Peyer's patch (tissue), 4 donors: Measurements from ENCODE around the gene TLL2. TPM values are rescaled to one million over a fixed set of nuclear protein-coding genes. Genes with fewer than 3 reads are reported as not detected.

Experiments used
- DNase-seq, 3 donors: peaks; one replicate each; pipeline ENCODE4 v3.0.0-alpha.2; 2017 to 2019
- H3K27ac ChIP-seq, 4 donors: fragments of 200-600 bp; sonication (generic); one replicate each; pipeline ENCODE4 v1.5.1; 2016 to 2019
- H3K27me3 ChIP-seq, 2 donors: fragments of 200-600 bp; sonication (generic); one replicate each; pipeline ENCODE4 v1.5.1; 2019
- H3K36me3 ChIP-seq, 3 donors: fragments of 200-600 bp; sonication (generic); one replicate each; pipeline ENCODE4 v1.5.1; 2016 to 2019
- H3K4me1 ChIP-seq, 4 donors: fragments of 200-600 bp; sonication (generic); one replicate each; pipeline ENCODE4 v1.5.1; 2016 to 2019
- H3K4me3 ChIP-seq, 4 donors: fragments of 200-600 bp; sonication (generic); 1 replicate in 3 of 4; 2 replicates in 1 of 4; pipeline ENCODE4 v1.5.1; 2016 to 2019; ENCODE audit warnings: mild to moderate bottlenecking in 1 of 4
- H3K9me3 ChIP-seq, 4 donors: fragments of 200-600 bp; sonication (generic); one replicate each; pipeline ENCODE4 v1.5.1; 2016 to 2019; ENCODE audit warnings: mild to moderate bottlenecking in 1 of 4
- CTCF ChIP-seq, 6 experiments: fragments of 450-650 bp in 4 of 6; fragments of 200-600 bp in 2 of 6; sonication (generic) in 1 of 6; IDR thresholded peaks; one replicate each; pipeline ENCODE4 v1.5.1; 2017 to 2019; ENCODE audit warnings: antibody characterized with exemption in 6 of 6, mild to moderate bottlenecking in 3 of 6, moderate library complexity in 1 of 6
- POLR2A ChIP-seq, 2 donors: fragments of 450-650 bp; IDR thresholded peaks; one replicate each; pipeline ENCODE4 v1.5.1; 2017; ENCODE audit warnings: antibody characterized with exemption in 2 of 2, mild to moderate bottlenecking in 2 of 2, moderate library complexity in 2 of 2
- total RNA-seq, 4 donors: library from RNA; depleted of rRNA; stranded (reverse); fragments of >200 nt; gene quantifications; one replicate each; pipeline ENCODE4 v1.1.0, GENCODE V29; 2016

The TLL2 gene
- total RNA-seq, 4 donors from 2014 or later, result 0.27 to 0.83 (median 0.38) TPM; not detected in 1

- no peak for DNase-seq
- H3K27me3 ChIP-seq, result no peaks in the 10 kb centered on the region
- no peaks in the 10 kb centered on the region for H3K9me3 ChIP-seq
- H3K27ac ChIP-seq, result no peak overlapping the region
- H3K4me1 ChIP-seq, result peaks cover 0 to 16% (median 0%) of the 10 kb centered on the region in 4 donors
- H3K36me3 ChIP-seq, result no peaks in the 10 kb centered on the region
- H3K4me3 ChIP-seq, result no peak overlapping the region
- TF ChIP-seq POLR2A (IDR thresholded peaks at IDR 0.05) (no peak), CTCF (IDR thresholded peaks at IDR 0.05) (no peak)
These were observed 135.0 kb downstream of the TLL2 start for GRCh38 chr10:96378741-96379140.

GRCh38 chr10:96377816-96378294, 135.9 kb downstream of the TLL2 start:
- Histone ChIP-seq H3K4me1 (peaks cover 0 to 16% (median 0%) of the 10 kb centered on the region in 4 donors), H3K27me3 (no peaks in the 10 kb centered on the region), H3K36me3 (no peaks in the 10 kb centered on the region), H3K9me3 (no peaks in the 10 kb centered on the region), H3K4me3 (no peak overlapping the region), H3K27ac (no peak overlapping the region)
- TF ChIP-seq POLR2A (IDR thresholded peaks at IDR 0.05) (no peak), CTCF (IDR thresholded peaks at IDR 0.05) (no peak)
- no peak for DNase-seq

- Histone ChIP-seq H3K9me3 (no peaks in the 10 kb centered on the region), H3K36me3 (no peaks in the 10 kb centered on the region), H3K4me3 (no peak overlapping the region), H3K4me1 (peaks cover 0 to 16% (median 0%) of the 10 kb centered on the region in 4 donors), H3K27ac (no peak overlapping the region), H3K27me3 (no peaks in the 10 kb centered on the region)
- TF ChIP-seq POLR2A (IDR thresholded peaks at IDR 0.05) (no peak), CTCF (IDR thresholded peaks at IDR 0.05) (no peak)
- DNase-seq, result no peak
These were observed 137.2 kb downstream of the TLL2 start for GRCh38 chr10:96376483-96376882.

GRCh38 chr10:96374985-96375830, 138.5 kb downstream of the TLL2 start:
- no peaks in the 10 kb centered on the region for H3K9me3 ChIP-seq
- no peaks in the 10 kb centered on the region for H3K36me3 ChIP-seq
- H3K4me1 ChIP-seq, result peaks cover 0 to 13% (median 0%) of the 10 kb centered on the region in 4 donors
- H3K4me3 ChIP-seq, result peak overlapping the region; percentile 30 to 55 (median 48)
- no peaks in the 10 kb centered on the region for H3K27me3 ChIP-seq
- peak; percentile 65 to 91 (median 89) for DNase-seq
- TF ChIP-seq POLR2A (IDR thresholded peaks at IDR 0.05), result no peak
- peak; percentile 58 to 99 (median 96) for TF ChIP-seq CTCF (IDR thresholded peaks at IDR 0.05)
- peak overlapping the region in 1 of 4 donors; percentile 30 for H3K27ac ChIP-seq

- no peaks in the 10 kb centered on the region for H3K27me3 ChIP-seq
- no peaks in the 10 kb centered on the region for H3K36me3 ChIP-seq
- H3K4me1 ChIP-seq, result peaks cover 0 to 18% (median 0%) of the 10 kb centered on the region in 4 donors
- H3K9me3 ChIP-seq, result no peaks in the 10 kb centered on the region
- no peak overlapping the region for H3K27ac ChIP-seq
- TF ChIP-seq POLR2A (IDR thresholded peaks at IDR 0.05) (no peak), CTCF (IDR thresholded peaks at IDR 0.05) (no peak)
- DNase-seq, result no peak
- peak overlapping the region; percentile 30 to 55 (median 48) for H3K4me3 ChIP-seq
These were observed 139.1 kb downstream of the TLL2 start for GRCh38 chr10:96374639-96374984.
